A549 (cell line): ENCODE data around the gene HIVEP1. TPM values are rescaled to one million over a fixed set of nuclear protein-coding genes. Genes with fewer than 3 reads are reported as not detected.

Source experiments
- ATAC-seq, 2 experiments: fragments of 200-7000 bp in 1 of 2; fragments of >200 bp in 1 of 2; cut with Nextera tagmentation in 1 of 2; cut with Tn5 transposase in 1 of 2; 3 replicates each; pipeline versions ENCODE4 v1.8.0 to v1.9.1; 2018 to 2020; ENCODE audit warnings: mild to moderate bottlenecking in 1 of 2, moderate library complexity in 1 of 2
- CTCF ChIA-PET: fragments of 300-600 bp; sonication (Branson Sonifier 250); formaldehyde crosslinking; extraction: SDS; loops from one replicate; lab custom pipeline; 2021; ENCODE audit warnings: antibody characterized with exemption, inconsistent platforms; lab: Yijun Ruan, JAX
- POLR2A ChIA-PET: fragments of 350-600 bp; formaldehyde crosslinking; extraction: SDS; loops from one replicate; lab custom pipeline; 2021; ENCODE audit warnings: antibody characterized with exemption, inconsistent platforms; lab: Yijun Ruan, JAX
- DNase-seq, 2 experiments: peaks; one replicate each; pipeline versions ENCODE4 v3.0.0 to v3.0.0-alpha.2; 2011 to 2016; ENCODE audit warnings: low read depth in 1 of 2, low spot score in 1 of 2
- FAIRE-seq: peaks from 2 replicates; lab custom pipeline; 2011; peaks lifted over from hg19 to GRCh38; lab: Jason Lieb, UNC
- H3K27ac ChIP-seq, 2 experiments: fragments of >200 bp; sonication (Bioruptor Twin); formaldehyde crosslinking; 3 replicates each; pipeline ENCODE4 v1.5.1; 2016 to 2017
- H3K4me1 ChIP-seq: fragments of >200 bp; sonication (Bioruptor Twin); formaldehyde crosslinking; 3 replicates; pipeline ENCODE4 v1.6.1; 2016
- H3K4me2 ChIP-seq: fragments of >200 bp; sonication (Bioruptor Twin); formaldehyde crosslinking; 3 replicates; pipeline ENCODE4 v1.6.1; 2016
- H3K4me3 ChIP-seq: fragments of >200 bp; sonication (Bioruptor Twin); formaldehyde crosslinking; 3 replicates; pipeline ENCODE4 v1.5.1; 2016
- H3K9me3 ChIP-seq: fragments of >200 bp; sonication (Bioruptor Twin); formaldehyde crosslinking; 3 replicates; pipeline ENCODE4 v1.6.1; 2016
- BHLHE40 ChIP-seq: IDR thresholded peaks from 2 replicates; pipeline ENCODE4 v1.6.1; 2012; ENCODE audit warnings: low read depth, low read length, inconsistent platforms
- CBX2 ChIP-seq: fragments of 200-600 bp; sonication (generic); IDR thresholded peaks from 2 replicates; pipeline ENCODE4 v1.6.1; 2016; ENCODE audit warnings: low read depth, mild to moderate bottlenecking, borderline replicate concordance
- CBX8 ChIP-seq: fragments of 200-600 bp; sonication (generic); IDR thresholded peaks from 2 replicates; pipeline ENCODE4 v1.6.1; 2016
- CHD2 ChIP-seq: fragments of 150-350 bp; IDR thresholded peaks from 2 replicates; pipeline ENCODE4 v1.6.1; 2014; ENCODE audit warnings: low read length; ENCODE audit not compliant: partially characterized antibody
- EHMT2 ChIP-seq: fragments of 200-600 bp; sonication (generic); IDR thresholded peaks from 2 replicates; pipeline ENCODE4 v1.6.1; 2016; ENCODE audit warnings: antibody characterized with exemption, low read depth, mild to moderate bottlenecking, moderate library complexity
- FOSB ChIP-seq: fragments of 250-450 bp; sonication (Bioruptor Pico); IDR thresholded peaks from 2 replicates; pipeline ENCODE4 v1.5.0; 2020; ENCODE audit warnings: mild to moderate bottlenecking, moderate library complexity
- FOXS1 ChIP-seq: fragments of 250-450 bp; sonication (Bioruptor Pico); IDR thresholded peaks from 2 replicates; pipeline ENCODE4 v1.5.0; 2020; ENCODE audit warnings: mild to moderate bottlenecking, moderate library complexity
- HDAC2 ChIP-seq: fragments of 200-600 bp; sonication (generic); IDR thresholded peaks from 2 replicates; pipeline ENCODE4 v1.6.1; 2016
- HOXB13 ChIP-seq: fragments of 250-450 bp; sonication (Bioruptor Pico); IDR thresholded peaks from 2 replicates; pipeline ENCODE4 v1.5.0; 2020; ENCODE audit warnings: low read depth, mild to moderate bottlenecking, moderate library complexity
- JUNB ChIP-seq: fragments of >200 bp; sonication (Bioruptor Twin); formaldehyde crosslinking; IDR thresholded peaks from 2 replicates; pipeline ENCODE4 v1.6.1; 2016
- KDM1A ChIP-seq: fragments of 200-600 bp; sonication (generic); IDR thresholded peaks from 2 replicates; pipeline ENCODE4 v1.6.1; 2016; ENCODE audit warnings: low read depth, mild to moderate bottlenecking
- KDM5A ChIP-seq: fragments of 200-600 bp; sonication (generic); IDR thresholded peaks from 2 replicates; pipeline ENCODE4 v1.6.1; 2016; ENCODE audit warnings: antibody characterized with exemption, mild to moderate bottlenecking
- MAZ ChIP-seq: fragments of 150-350 bp; IDR thresholded peaks from 2 replicates; pipeline ENCODE4 v1.6.1; 2014; ENCODE audit warnings: antibody characterized with exemption, low read depth, low read length, borderline replicate concordance
- NFE2L2 ChIP-seq: fragments of 150-350 bp; conservative IDR thresholded peaks from 2 replicates; pipeline ENCODE4 v1.6.1; 2014; ENCODE audit warnings: low read length
- NPAS2 ChIP-seq: fragments of 250-450 bp; sonication (Bioruptor Pico); IDR thresholded peaks from 2 replicates; pipeline ENCODE4 v1.8.0; 2022; ENCODE audit warnings: mild to moderate bottlenecking, moderate library complexity, borderline replicate concordance
- PHF8 ChIP-seq: fragments of 200-600 bp; sonication (generic); IDR thresholded peaks from 2 replicates; pipeline ENCODE4 v1.6.1; 2016; ENCODE audit warnings: low read depth, mild to moderate bottlenecking, antibody characterized with exemption, moderate library complexity, borderline replicate concordance
- POLR2A ChIP-seq: IDR thresholded peaks from 2 replicates; pipeline ENCODE4 v1.6.1; 2012; ENCODE audit warnings: mild to moderate bottlenecking, low read length
- RAD21 ChIP-seq, 2 experiments: fragments of >200 bp in 1 of 2; sonication (Bioruptor Twin) in 1 of 2; formaldehyde crosslinking in 1 of 2; IDR thresholded peaks in 1 of 2; conservative IDR thresholded peaks in 1 of 2; 2 replicates in 1 of 2; 3 replicates in 1 of 2; pipeline ENCODE4 v1.6.1; 2012 to 2018; ENCODE audit warnings: inconsistent platforms in 1 of 2
- RARB ChIP-seq: fragments of 250-450 bp; sonication (Bioruptor Pico); IDR thresholded peaks from 2 replicates; pipeline ENCODE4 v1.8.0; 2021; ENCODE audit warnings: mild to moderate bottlenecking, moderate library complexity
- RFX5 ChIP-seq: fragments of 450-650 bp; IDR thresholded peaks from 2 replicates; pipeline ENCODE4 v1.7.1; 2014; ENCODE audit warnings: antibody characterized with exemption, mild to moderate bottlenecking, moderate library complexity
- SMC3 ChIP-seq: fragments of >200 bp; sonication (Bioruptor Twin); formaldehyde crosslinking; IDR thresholded peaks from 3 replicates; pipeline ENCODE4 v1.6.1; 2018; ENCODE audit warnings: inconsistent platforms
- TP53 ChIP-seq: fragments of 250-450 bp; sonication (Bioruptor Pico); IDR thresholded peaks from 2 replicates; pipeline ENCODE4 v1.5.0; 2021; ENCODE audit warnings: mild to moderate bottlenecking, moderate library complexity
- ZC3H11A ChIP-seq: fragments of 450-650 bp; IDR thresholded peaks from 2 replicates; pipeline ENCODE4 v1.6.1; 2014; ENCODE audit warnings: antibody characterized with exemption, mild to moderate bottlenecking
- ZSCAN20 ChIP-seq: fragments of 250-450 bp; sonication (Bioruptor Pico); IDR thresholded peaks from 2 replicates; pipeline ENCODE4 v1.8.0; 2022; ENCODE audit warnings: mild to moderate bottlenecking, moderate library complexity
- WGBS: methylation state at CpG from one replicate; pipeline ENCODE4 v1.1.6; 2017; ENCODE audit errors: missing lambda C conversion rate; 5-methylcytosine and 5-hydroxymethylcytosine counted together
- polyA plus RNA-seq, 4 experiments: library from polyadenylated mRNA; depleted of rRNA in 3 of 4; stranded (reverse); fragments of >200 nt; fragmentation: RNase III in 1 of 4; extraction: RNeasy Plus Mini Kit Qiagen cat#74134 plus additional on column Dnase treatment in 1 of 4; gene quantifications; 2 replicates in 3 of 4; 3 replicates in 1 of 4; pipeline ENCODE4 v1.2.3, GENCODE V29; 2011 to 2017
- TF ChIP-seq, protein P1 (sequence below): fragments of >200 bp; sonication (Bioruptor Twin); formaldehyde crosslinking; IDR thresholded peaks from 3 replicates; pipeline ENCODE4 v1.6.1; 2016
- TF ChIP-seq, protein P2 (sequence below): fragments of >200 bp; sonication (Bioruptor Twin); formaldehyde crosslinking; IDR thresholded peaks from 2 replicates; pipeline ENCODE4 v1.6.1; 2016
- TF ChIP-seq, protein P3 (sequence below): IDR thresholded peaks from 2 replicates; pipeline ENCODE4 v1.6.1; 2012
- TF ChIP-seq, protein P4 (sequence below): IDR thresholded peaks from 2 replicates; pipeline ENCODE4 v1.6.1; 2012; ENCODE audit warnings: low read depth, borderline replicate concordance
- TF ChIP-seq, protein P5 (sequence below): fragments of >200 bp; sonication (Bioruptor Twin); formaldehyde crosslinking; IDR thresholded peaks from 3 replicates; pipeline ENCODE4 v1.5.1; 2016

Gene HIVEP1
- polyA plus RNA-seq, 2 of the 4 experiments (the other 2 are of a cell fraction) = 5.8 to 10.5 TPM

DNA sequence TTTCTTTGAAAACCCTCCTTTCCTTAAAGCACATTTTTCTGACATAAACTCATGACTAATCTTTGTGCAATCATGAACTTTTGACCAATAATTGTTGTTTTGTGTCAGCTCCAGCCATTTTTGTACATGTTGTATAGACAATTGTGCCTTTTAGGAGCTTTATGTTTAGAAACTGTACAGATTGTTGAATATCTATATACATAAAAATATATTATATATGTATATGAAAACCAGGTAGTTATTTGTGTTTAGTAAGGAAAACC is 152.3 kb downstream of the HIVEP1 start:
- no peak for ATAC-seq
- DNase-seq = no peak
- Histone ChIP-seq H3K4me3 (no peak overlapping the region), H3K4me1 (peaks cover 8% of the 10 kb centered on the region; the same call in 1 of the 3 replicates), H3K9me3 (no peaks in the 10 kb centered on the region), H3K27ac (no peak overlapping the region), H3K4me2 (no peak overlapping the region)
- FAIRE-seq = no peak
- ChIA-PET POLR2A (no interaction called here), CTCF (no interaction called here)
- TF ChIP-seq CHD2 (no peak), ZC3H11A (no peak), NFE2L2 (no peak), BHLHE40 (no peak), RFX5 (no peak), CBX2 (no peak), ZSCAN20 (no peak), EHMT2 (no peak), FOXS1 (no peak), RAD21 (conservative IDR thresholded peaks at IDR 0.05 in 1 of 2, IDR thresholded peaks at IDR 0.05 in 1 of 2) (no peak), PHF8 (no peak)
- TF ChIP-seq, protein P1, sequence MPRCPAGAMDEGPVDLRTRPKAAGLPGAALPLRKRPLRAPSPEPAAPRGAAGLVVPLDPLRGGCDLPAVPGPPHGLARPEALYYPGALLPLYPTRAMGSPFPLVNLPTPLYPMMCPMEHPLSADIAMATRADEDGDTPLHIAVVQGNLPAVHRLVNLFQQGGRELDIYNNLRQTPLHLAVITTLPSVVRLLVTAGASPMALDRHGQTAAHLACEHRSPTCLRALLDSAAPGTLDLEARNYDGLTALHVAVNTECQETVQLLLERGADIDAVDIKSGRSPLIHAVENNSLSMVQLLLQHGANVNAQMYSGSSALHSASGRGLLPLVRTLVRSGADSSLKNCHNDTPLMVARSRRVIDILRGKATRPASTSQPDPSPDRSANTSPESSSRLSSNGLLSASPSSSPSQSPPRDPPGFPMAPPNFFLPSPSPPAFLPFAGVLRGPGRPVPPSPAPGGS = no peak
- TF ChIP-seq, protein P2, sequence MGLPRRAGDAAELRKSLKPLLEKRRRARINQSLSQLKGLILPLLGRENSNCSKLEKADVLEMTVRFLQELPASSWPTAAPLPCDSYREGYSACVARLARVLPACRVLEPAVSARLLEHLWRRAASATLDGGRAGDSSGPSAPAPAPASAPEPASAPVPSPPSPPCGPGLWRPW = no peak
- TF ChIP-seq, protein P3, sequence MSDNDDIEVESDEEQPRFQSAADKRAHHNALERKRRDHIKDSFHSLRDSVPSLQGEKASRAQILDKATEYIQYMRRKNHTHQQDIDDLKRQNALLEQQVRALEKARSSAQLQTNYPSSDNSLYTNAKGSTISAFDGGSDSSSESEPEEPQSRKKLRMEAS = no peak

DNA sequence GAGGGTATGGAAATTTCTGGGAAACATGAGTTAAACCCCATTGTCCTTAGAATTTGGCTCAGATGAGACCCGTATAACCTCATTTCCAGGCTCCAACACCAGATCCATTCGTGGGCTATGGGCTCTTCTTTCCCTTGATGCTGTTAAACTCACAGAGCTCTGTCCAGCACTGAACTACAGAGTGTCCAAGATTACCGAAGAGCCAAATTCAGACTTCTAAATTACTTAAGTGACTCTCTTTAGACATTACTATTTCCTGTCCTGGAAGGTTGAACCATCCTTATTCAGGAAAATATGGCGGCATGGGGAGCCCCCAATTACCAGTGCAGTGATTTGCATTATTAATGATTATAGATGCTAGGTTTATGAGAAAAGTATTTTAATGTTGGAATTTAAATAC is 153.2 kb downstream of the HIVEP1 start:
- H3K4me3 ChIP-seq = no peak overlapping the region
- ChIA-PET CTCF (no interaction called here), POLR2A (no interaction called here)
- peaks cover 3% of the 10 kb centered on the region; the same call in 1 of the 3 replicates for H3K4me1 ChIP-seq
- H3K9me3 ChIP-seq = no peaks in the 10 kb centered on the region
- H3K4me2 ChIP-seq = no peak overlapping the region
- TF ChIP-seq MAZ (no peak), KDM5A (no peak), FOXS1 (no peak), HOXB13 (CRISPR knock-in tag) (no peak), TP53 (CRISPR knock-in tag) (no peak), KDM1A (no peak), RARB (no peak), CBX8 (no peak), SMC3 (no peak), JUNB (no peak), FOSB (CRISPR knock-in tag) (no peak), NPAS2 (no peak), POLR2A (no peak), HDAC2 (no peak), RFX5 (no peak)
- TF ChIP-seq, protein P4, sequence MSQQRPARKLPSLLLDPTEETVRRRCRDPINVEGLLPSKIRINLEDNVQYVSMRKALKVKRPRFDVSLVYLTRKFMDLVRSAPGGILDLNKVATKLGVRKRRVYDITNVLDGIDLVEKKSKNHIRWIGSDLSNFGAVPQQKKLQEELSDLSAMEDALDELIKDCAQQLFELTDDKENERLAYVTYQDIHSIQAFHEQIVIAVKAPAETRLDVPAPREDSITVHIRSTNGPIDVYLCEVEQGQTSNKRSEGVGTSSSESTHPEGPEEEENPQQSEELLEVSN = no peak
- TF ChIP-seq, protein P5, sequence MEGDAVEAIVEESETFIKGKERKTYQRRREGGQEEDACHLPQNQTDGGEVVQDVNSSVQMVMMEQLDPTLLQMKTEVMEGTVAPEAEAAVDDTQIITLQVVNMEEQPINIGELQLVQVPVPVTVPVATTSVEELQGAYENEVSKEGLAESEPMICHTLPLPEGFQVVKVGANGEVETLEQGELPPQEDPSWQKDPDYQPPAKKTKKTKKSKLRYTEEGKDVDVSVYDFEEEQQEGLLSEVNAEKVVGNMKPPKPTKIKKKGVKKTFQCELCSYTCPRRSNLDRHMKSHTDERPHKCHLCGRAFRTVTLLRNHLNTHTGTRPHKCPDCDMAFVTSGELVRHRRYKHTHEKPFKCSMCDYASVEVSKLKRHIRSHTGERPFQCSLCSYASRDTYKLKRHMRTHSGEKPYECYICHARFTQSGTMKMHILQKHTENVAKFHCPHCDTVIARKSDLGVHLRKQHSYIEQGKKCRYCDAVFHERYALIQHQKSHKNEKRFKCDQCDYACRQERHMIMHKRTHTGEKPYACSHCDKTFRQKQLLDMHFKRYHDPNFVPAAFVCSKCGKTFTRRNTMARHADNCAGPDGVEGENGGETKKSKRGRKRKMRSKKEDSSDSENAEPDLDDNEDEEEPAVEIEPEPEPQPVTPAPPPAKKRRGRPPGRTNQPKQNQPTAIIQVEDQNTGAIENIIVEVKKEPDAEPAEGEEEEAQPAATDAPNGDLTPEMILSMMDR = no peak
- 91% methylated on average over 4 of the region's 4 CpGs for WGBS
- FAIRE-seq = no peak
- H3K27ac ChIP-seq = no peak overlapping the region
- ATAC-seq = no peak
- DNase-seq = no peak
